Mucosa of stomach (tissue), 1 donor: ENCODE measurements around the gene RAB10.
"Not testable (repeated sequence)": the region's sequence is repeated elsewhere in the genome, so short reads cannot be mapped to it uniquely, and the experiment has no call there.

Experiments
- H3K27me3 ChIP-seq: one replicate; pipeline ENCODE4 v1.7.0; 2013; ENCODE audit warnings: mild to moderate bottlenecking, low read length; ENCODE audit not compliant: control insufficient read depth, insufficient read depth
- H3K36me3 ChIP-seq: one replicate; pipeline ENCODE4 v1.7.0; 2013; ENCODE audit warnings: low read length; ENCODE audit not compliant: control insufficient read depth, insufficient read depth
- H3K4me1 ChIP-seq: one replicate; pipeline ENCODE4 v1.7.0; 2013; ENCODE audit warnings: mild to moderate bottlenecking, low read length; ENCODE audit not compliant: control insufficient read depth, insufficient read depth
- H3K4me3 ChIP-seq: one replicate; pipeline ENCODE4 v1.7.0; 2013; ENCODE audit warnings: low read length
- H3K9ac ChIP-seq: one replicate; pipeline ENCODE4 v1.7.0; 2013; ENCODE audit warnings: mild to moderate bottlenecking, low read length, moderate library complexity
- H3K9me3 ChIP-seq: one replicate; pipeline ENCODE4 v1.7.0; 2013; ENCODE audit warnings: mild to moderate bottlenecking, low read length, moderate library complexity; ENCODE audit not compliant: control insufficient read depth
- donor health status: Pancreatic carcinoma.

Gene RAB10

DNA sequence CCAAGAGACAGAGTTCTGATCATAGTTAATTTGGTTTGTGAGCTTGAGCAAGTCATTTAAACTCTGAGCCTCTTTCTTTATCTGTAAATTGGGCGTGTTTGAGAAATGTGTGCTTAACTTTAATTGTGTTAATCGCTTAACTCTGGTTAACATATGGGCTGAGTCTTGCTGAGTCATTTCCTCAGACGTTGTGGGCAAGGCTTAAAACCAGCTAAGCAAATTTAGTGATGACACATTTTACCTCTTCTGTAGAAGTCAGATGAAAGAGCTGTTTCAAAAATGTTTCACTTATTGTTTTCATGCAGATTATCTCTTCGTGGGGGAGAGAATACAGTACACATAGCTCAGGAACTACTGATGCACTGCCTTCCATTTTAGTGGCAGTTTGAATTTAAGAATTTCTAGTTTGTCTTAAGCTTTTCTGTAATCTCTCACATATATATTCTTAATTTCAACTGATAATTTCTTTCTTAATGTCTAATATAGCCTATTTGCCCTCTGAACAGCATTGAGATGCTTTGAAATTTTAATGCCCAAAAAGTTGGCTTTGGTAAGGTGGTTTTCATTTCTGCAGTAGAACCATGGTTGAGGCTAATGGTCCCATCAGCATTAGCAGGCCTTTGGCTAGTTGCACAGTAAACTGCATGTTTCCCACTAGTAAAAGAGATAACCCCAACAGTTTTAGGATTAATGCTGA, 34.9 kb downstream of the RAB10 start:
- Histone ChIP-seq H3K36me3 (no peaks in the 10 kb centered on the region), H3K9me3 (no peaks in the 10 kb centered on the region), H3K9ac (no peak overlapping the region), H3K4me3 (no peak overlapping the region), H3K4me1 (peaks cover 10% of the 10 kb centered on the region), H3K27me3 (no peaks in the 10 kb centered on the region)

DNA sequence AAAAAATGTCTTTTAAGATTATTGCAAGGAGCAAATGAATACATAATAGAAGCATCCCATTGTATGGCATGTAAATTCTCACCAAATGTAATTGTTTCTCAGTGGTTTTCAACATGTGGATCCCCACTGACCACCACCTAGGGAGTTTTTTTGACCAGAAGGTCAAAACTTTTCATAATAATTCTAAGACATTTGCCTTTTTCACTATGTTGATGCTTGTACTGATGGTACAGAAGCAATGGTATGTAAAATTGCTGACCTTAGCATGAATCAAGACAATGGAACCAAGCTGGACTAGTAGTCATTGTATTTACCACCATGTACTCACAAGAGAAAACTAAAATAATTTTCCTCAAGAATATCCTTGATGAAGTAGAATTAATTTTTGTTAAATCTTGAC, 36.8 kb downstream of the RAB10 start:
- Histone ChIP-seq H3K4me3 (no peak overlapping the region), H3K9ac (no peak overlapping the region), H3K36me3 (no peaks in the 10 kb centered on the region), H3K9me3 (no peaks in the 10 kb centered on the region), H3K4me1 (peaks cover 21% of the 10 kb centered on the region), H3K27me3 (no peaks in the 10 kb centered on the region)

DNA sequence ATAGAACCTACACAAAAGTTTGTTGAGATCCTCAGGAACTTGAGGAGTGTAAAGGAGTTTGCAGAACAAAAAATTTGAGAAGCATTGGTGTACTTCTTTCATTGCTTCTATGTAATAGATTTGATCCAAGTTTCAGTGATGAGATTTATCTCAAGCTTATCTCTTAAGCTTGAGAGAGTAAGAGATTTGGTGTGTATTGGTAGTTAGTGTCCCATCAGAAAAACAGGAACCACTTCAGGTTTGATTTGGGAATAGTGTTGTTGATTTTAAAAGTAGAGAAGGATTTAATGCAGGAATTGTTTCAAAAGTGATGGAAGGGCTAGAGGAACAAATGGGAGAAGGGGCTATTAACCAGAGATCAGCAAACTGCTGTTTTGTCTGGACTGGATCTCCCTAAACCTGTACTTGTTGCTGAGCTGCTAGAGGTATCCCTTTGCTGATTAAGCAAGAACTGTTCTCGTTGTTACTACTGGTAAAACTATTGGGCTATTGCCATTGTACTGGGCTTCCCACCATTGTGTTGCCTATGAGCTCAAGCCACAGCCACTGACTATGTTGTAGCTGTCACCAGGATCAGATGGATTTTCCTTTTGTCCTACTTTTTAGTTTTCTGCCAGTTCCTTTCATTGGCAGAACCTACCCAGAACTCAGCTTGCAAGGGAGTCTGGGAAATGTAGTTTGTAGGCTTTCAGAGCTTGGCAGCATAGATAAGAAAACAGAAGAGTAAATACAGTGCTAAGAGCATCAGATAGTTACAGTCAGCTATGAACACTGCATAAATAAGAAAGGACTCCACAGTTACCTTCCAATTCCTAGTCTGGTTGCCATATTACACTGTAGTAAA, 39.3 kb downstream of the RAB10 start:
- H3K36me3 ChIP-seq = no peaks in the 10 kb centered on the region
- no peak overlapping the region for H3K4me3 ChIP-seq
- H3K9me3 ChIP-seq = no peaks in the 10 kb centered on the region
- H3K9ac ChIP-seq = no peak overlapping the region
- peaks cover 28% of the 10 kb centered on the region for H3K4me1 ChIP-seq
- H3K27me3 ChIP-seq = no peaks in the 10 kb centered on the region

DNA sequence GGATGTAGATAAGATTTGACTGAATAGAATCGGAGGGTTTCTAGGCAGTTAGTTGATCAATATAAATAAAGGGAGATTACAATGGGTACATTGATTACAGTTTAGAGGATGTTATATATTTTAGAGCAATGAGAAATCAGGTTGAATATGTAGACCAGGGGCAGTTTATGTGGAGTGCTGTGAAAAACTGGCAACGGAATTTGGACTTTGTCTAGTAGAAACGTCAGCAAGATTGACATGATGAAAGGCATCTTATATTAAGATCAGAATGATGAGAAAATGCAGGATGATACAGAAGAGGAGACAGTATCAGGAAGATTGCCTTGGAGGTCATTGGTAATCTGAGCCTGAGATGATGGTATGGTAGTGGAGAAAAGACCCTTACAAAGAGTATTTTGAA, 39.9 kb downstream of the RAB10 start:
- H3K4me3 ChIP-seq = no peak overlapping the region
- no peaks in the 10 kb centered on the region for H3K9me3 ChIP-seq
- H3K27me3 ChIP-seq = no peaks in the 10 kb centered on the region
- H3K36me3 ChIP-seq = no peaks in the 10 kb centered on the region
- H3K9ac ChIP-seq = no peak overlapping the region
- peaks cover 28% of the 10 kb centered on the region for H3K4me1 ChIP-seq

DNA sequence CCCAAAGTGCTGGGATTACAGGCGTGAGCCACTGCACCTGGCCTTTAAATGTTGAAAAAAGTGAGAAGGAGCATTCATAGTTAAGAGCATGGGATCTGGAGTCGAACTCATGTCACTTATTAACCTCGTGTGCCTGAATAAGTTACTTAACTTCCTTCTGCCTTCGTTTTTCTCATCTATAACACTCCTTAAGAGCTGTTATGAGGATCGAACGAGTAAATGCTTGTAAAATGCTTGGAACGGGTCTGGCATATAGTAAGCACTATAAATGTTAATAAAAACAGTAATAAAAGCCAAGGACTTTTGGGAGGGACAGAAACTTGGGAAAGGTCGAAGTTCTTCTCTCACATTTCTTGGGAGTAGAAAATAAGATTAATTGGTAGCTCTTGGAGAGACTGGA, 40.8 kb downstream of the RAB10 start:
- H3K4me3 ChIP-seq = no peak overlapping the region
- H3K9ac ChIP-seq = no peak overlapping the region
- H3K4me1 ChIP-seq = peaks cover 28% of the 10 kb centered on the region
- H3K36me3 ChIP-seq = no peaks in the 10 kb centered on the region
- H3K27me3 ChIP-seq = no peaks in the 10 kb centered on the region
- no peaks in the 10 kb centered on the region for H3K9me3 ChIP-seq

DNA sequence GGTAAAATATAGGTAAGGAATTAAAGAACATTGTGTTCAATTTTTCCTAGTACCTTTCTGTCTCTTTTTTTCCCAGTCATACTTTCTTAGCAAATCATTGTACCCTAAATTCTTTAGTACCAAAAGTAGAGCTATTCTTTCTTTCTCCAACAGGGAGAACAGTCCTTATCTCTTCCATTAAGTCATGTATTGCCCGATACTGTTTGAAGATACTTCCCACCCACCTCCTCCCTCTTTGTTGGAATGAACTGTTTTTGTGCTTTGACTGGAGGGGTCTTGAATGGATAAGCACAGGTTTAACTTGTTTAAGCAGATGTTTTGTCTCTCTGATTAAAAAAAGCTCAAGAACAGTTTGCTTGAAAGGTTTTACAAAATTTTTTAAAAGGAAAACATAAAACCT, 41.3 kb downstream of the RAB10 start:
- peaks cover 28% of the 10 kb centered on the region for H3K4me1 ChIP-seq
- no peak overlapping the region for H3K4me3 ChIP-seq
- no peaks in the 10 kb centered on the region for H3K36me3 ChIP-seq
- H3K9ac ChIP-seq = no peak overlapping the region
- H3K9me3 ChIP-seq = no peaks in the 10 kb centered on the region
- H3K27me3 ChIP-seq = no peaks in the 10 kb centered on the region

DNA sequence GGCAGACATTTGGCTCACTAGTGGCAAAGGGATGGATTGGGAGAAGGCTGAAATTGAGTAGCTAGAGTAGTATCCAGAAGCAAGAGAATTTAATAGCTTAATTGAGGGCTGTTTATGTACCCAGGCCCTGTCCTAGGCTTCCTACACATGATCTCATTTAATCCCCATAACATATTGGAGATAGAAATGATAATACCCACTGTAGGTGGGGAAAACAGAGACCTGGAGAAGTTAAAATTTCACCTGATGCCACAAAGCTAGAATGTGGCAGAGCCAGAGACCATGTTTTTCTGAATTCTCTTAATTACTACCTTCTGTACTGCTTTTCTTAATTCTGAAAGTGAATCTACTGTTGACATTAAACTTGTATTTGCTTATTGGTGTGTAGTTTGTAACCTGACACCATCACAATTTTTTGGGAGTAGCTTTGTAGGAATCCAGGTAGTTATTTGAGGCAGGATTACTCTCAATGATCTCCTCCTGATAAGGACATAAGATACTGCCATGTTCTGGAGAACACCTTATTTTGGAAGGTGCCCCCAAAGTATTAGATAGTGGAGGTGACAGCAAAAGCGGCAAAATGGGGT, 42.2 kb downstream of the RAB10 start:
- Histone ChIP-seq H3K4me1 (peaks cover 28% of the 10 kb centered on the region), H3K27me3 (no peaks in the 10 kb centered on the region)

DNA sequence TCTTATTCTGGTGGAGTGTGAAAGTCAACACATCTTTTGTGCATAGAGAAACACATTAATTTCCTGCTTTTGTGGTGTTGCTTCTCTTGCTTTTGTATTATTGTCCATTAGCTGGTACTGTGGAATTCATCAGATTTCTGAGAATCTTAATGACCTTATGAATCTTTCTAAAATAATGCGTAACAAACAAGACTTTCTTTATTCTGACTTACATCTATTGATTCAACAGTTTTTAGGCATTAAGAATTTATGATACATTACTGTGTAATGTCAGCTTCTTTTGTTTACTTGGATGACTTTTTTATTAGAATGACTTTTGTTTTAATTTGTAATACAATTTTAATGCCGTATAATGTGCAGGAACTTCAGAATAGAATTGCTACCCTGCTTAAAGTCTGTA, 43.4 kb downstream of the RAB10 start:
- H3K4me1 ChIP-seq = peaks cover 28% of the 10 kb centered on the region
- H3K36me3 ChIP-seq = no peaks in the 10 kb centered on the region

More for the DNA sequence above, 42.2 kb downstream of the RAB10 start:
- Histone ChIP-seq H3K9me3 (no peaks in the 10 kb centered on the region), H3K36me3 (no peaks in the 10 kb centered on the region), H3K4me3 (no peak overlapping the region), H3K9ac (no peak overlapping the region)

DNA sequence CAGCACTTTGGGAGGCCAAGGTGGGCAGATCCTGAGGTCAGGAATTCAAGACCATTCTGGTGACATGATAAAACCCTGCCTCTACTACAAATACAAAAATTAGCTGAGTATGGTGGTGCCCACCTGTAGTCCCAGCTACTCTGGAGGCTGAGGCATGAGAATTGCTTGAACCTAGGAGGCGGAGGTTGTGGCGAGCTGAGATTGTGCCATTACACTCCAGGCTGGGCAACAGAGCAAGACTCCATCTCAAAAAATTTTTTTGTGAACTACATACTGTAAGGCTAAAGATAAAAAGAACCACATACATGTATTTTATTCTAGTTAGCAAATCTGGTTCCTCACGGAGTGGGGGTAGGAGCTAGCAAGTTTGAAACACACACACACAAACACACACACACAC, 45.1 kb downstream of the RAB10 start:
- H3K9me3 ChIP-seq = no peaks in the 10 kb centered on the region
- H3K36me3 ChIP-seq = no peaks in the 10 kb centered on the region
- H3K4me3 ChIP-seq = no peak overlapping the region
- H3K9ac ChIP-seq = no peak overlapping the region
- H3K4me1 ChIP-seq = peaks cover 18% of the 10 kb centered on the region
- no peaks in the 10 kb centered on the region for H3K27me3 ChIP-seq

More for the DNA sequence above, 43.4 kb downstream of the RAB10 start:
- H3K9me3 ChIP-seq = no peaks in the 10 kb centered on the region
- no peak overlapping the region for H3K9ac ChIP-seq
- no peaks in the 10 kb centered on the region for H3K27me3 ChIP-seq
- H3K4me3 ChIP-seq = no peak overlapping the region

DNA sequence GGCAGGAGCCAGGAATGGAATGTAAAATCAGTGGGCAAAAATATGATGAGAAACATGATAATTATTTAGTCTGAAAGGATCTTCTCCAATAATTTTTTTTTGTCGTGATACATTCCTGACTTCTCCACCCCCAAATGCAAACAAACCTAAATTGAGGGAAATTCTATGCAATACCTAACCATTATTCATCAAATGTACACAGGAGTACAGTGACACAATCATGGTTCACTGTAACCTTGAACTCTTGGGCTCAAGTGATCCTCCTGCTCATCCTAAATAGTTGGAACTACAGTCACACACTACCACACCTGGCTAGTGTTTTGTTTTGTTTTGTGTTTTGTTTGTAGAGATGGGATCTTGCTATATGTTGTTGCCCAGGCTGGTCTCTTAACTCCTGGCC, 46.5 kb downstream of the RAB10 start:
- Histone ChIP-seq H3K9ac (no peak overlapping the region), H3K9me3 (no peaks in the 10 kb centered on the region), H3K27me3 (no peaks in the 10 kb centered on the region), H3K4me1 (peaks cover 9% of the 10 kb centered on the region), H3K36me3 (no peaks in the 10 kb centered on the region), H3K4me3 (no peak overlapping the region)

DNA sequence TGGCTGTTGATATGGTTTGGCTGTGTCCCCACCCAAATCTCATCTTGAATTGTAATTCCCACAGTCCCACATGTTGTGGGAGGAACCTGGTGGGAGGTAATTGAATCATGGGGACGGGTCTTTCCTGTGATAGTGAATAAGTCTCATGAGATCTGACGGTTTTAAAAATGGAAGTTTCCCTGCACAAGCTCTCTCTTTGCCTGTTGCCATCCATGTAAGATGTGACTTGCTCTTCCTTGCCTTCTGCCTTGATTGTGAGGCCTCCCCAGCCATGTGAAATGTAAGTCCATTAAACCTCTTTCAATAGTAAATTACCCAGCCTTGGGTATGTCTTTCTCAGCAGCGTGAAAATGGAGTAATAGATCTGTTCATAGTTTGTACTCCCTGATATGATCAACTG, 47.0 kb downstream of the RAB10 start:
- H3K36me3 ChIP-seq, H3K27me3 ChIP-seq, H3K9me3 ChIP-seq, H3K4me1 ChIP-seq, H3K4me3 ChIP-seq, H3K9ac ChIP-seq: not testable (repeated sequence)

DNA sequence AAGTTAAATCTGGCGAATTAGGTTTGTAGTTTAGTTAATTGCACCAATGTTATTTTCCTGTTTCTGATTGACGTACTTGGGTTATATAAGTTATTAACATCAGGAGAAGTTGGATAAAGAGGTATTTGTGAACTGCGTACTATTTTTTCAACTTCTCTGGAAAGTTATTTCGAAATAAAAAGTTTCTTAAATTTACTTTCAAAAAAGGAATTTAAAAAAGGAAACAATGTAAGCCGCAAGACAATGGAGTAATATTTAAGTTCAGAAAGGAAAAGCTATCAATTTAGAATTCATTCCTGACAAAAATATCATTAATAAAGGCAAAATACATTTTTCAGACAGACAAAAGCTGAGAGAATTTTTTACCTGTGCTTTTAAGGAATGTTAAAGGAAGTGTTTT, 47.7 kb downstream of the RAB10 start:
- Histone ChIP-seq H3K36me3 (no peaks in the 10 kb centered on the region), H3K4me3 (no peak overlapping the region), H3K9me3 (no peaks in the 10 kb centered on the region), H3K9ac (no peak overlapping the region), H3K4me1 (no peaks in the 10 kb centered on the region), H3K27me3 (no peaks in the 10 kb centered on the region)
